Measurements from ENCODE around the gene TRIB2. TPM values are rescaled to one million over a fixed set of nuclear protein-coding genes. Genes with fewer than 3 reads are reported as not detected.

Gene TRIB2
- total and polyA plus RNA-seq, 2 of the 4 experiments (the other 2 are of a cell fraction) = 12.0 to 12.7 TPM

- H3K14ac ChIP-seq (replicated peaks; ENCODE audit: low read depth, low read length) = peak overlapping the region; percentile 43
- H3K9ac ChIP-seq (ENCODE audit: low read depth, low read length) = no peak overlapping the region
- TF ChIP-seq RFX5 (IDR thresholded peaks at IDR 0.05; ENCODE audit: low read depth, low read length) (no peak), CEBPB (IDR thresholded peaks at IDR 0.05; ENCODE audit: low read depth, low read length) (no peak), CTCF (conservative IDR thresholded peaks at IDR 0.05; ENCODE audit: low read depth, low read length) (no peak), POLR2A (IDR thresholded peaks at IDR 0.05; ENCODE audit: low read depth, low read length) (no peak), ELK1 (IDR thresholded peaks at IDR 0.05; ENCODE audit: borderline replicate concordance, low read depth, low read length) (no peak), BHLHE40 (IDR thresholded peaks at IDR 0.05; ENCODE audit: low read depth, low read length) (no peak), SMC3 (IDR thresholded peaks at IDR 0.05; ENCODE audit: low read depth, low read length) (no peak), NFE2L2 (IDR thresholded peaks at IDR 0.05; ENCODE audit: low read depth, low read length) (no peak)
- H4K20me1 ChIP-seq (ENCODE audit: insufficient read depth, low read length) = peaks cover 6% of the 10 kb centered on the region; the same call in 1 of the 2 replicates
- H3K27me3 ChIP-seq (ENCODE audit: control insufficient read depth, insufficient read depth, low read length) = no peaks in the 10 kb centered on the region
- BruUV-seq (replicated peaks) = no TSS peak
- peak overlapping the region; percentile 27 for H2AK5ac ChIP-seq (ENCODE audit: low read depth, low read length)
- H2AFZ ChIP-seq (replicated peaks; ENCODE audit: low read length, poor library complexity) = peak overlapping the region; percentile 92
- H4K91ac ChIP-seq (ENCODE audit: insufficient read depth, low read depth, low read length) = peak overlapping the region; percentile 93
- H3K56ac ChIP-seq (ENCODE audit: extremely low read depth, insufficient read depth, low read length) = no peak overlapping the region
- WGBS, 2 experiments (ENCODE audit: extremely low coverage in 2 of 2, insufficient read length in 1 of 2) = 80% methylated on average over 3 of the region's 14 CpGs; no CpG with 5 or more reads in 1 of the 2 experiments
- peaks cover 12% of the 10 kb centered on the region for H3K4me1 ChIP-seq (ENCODE audit: control insufficient read depth, insufficient read depth, low read length)
- CTCF ChIA-PET = interaction anchor here (0.6 to 2.7 kb wide), 11 partner anchors 11 to 890 kb away, joined by 3 to 12 read pairs (median 3); no protein-coding TSS in a partner anchor
- H3K9me3 ChIP-seq (ENCODE audit: control insufficient read depth, insufficient read depth, low read length) = no peaks in the 10 kb centered on the region
- H2AK9ac ChIP-seq (replicated peaks; ENCODE audit: low read depth, low read length, poor library complexity) = peak overlapping the region; percentile 87
- intact Hi-C loops (cut with micrococcal nuclease) = loop anchor here (1.0 to 5.0 kb wide), 9 partner anchors 158 to 708 kb away; no protein-coding TSS in a partner anchor
- in situ Hi-C loops (cut with MboI; ENCODE audit: low sequenced_read_pairs) = loop anchor here (5.0 to 10.0 kb wide), 6 partner anchors 292 to 883 kb away; no protein-coding TSS in a partner anchor
- H3K27ac ChIP-seq (ENCODE audit: insufficient read depth, low read length) = peak overlapping the region; percentile 98
- H3K36me3 ChIP-seq (ENCODE audit: control insufficient read depth, insufficient read depth, low read length) = no peaks in the 10 kb centered on the region
- dilution Hi-C loops (cut with HindIII; ENCODE audit: low sequenced_read_pairs, unreplicated experiment) = no loop called here
- H3K18ac ChIP-seq (ENCODE audit: low read depth, low read length) = peak overlapping the region; percentile 71
- POLR2A ChIA-PET (ENCODE audit: unreplicated experiment) = no interaction called here
- H2BK15ac ChIP-seq (ENCODE audit: low read depth, low read length) = peak overlapping the region; percentile 23; the same call in 2 of the 3 replicates
- peak overlapping the region; percentile 88 to 96; a peak in 3 of 4 replicates for H4K8ac ChIP-seq (ENCODE audit: low read depth in 2 of 2, low read length in 2 of 2)
- peak overlapping the region; percentile 77 for H2BK120ac ChIP-seq (ENCODE audit: low read depth, low read length)
- H2BK5ac ChIP-seq (ENCODE audit: low read depth, low read length, poor library complexity, severe bottlenecking) = peak overlapping the region; percentile 90
- H4K5ac ChIP-seq (ENCODE audit: low read depth, low read length) = peak overlapping the region; percentile 50
- H3K4me3 ChIP-seq (ENCODE audit: insufficient read depth, low read depth, low read length) = no peak overlapping the region
- peak overlapping the region; percentile 95; the same call in 1 of the 2 replicates for H3K4me2 ChIP-seq (ENCODE audit: low read depth, low read length)
- H2BK20ac ChIP-seq (ENCODE audit: low read depth, low read length) = peak overlapping the region; percentile 85
- H3K9me1 ChIP-seq (ENCODE audit: insufficient read depth, low read length) = peaks cover 5% of the 10 kb centered on the region; the same call in 1 of the 2 replicates
- no peak for ATAC-seq (ENCODE audit: low read depth)
- H3K4ac ChIP-seq (ENCODE audit: low read depth, low read length) = peak overlapping the region; percentile 72
- peaks cover 0 to 33% of the 10 kb centered on the region in 2 experiments; a peak in 2 of 4 replicates for H3K79me1 ChIP-seq (ENCODE audit: low read depth in 1 of 2, low read length in 2 of 2)
- no peak for DNase-seq
- peak overlapping the region; percentile 10; the same call in 1 of the 2 replicates for H3K23ac ChIP-seq (ENCODE audit: low read depth, low read length)
Observed at GRCh38 chr2:12715258-12716031, 1.3 kb upstream of the TRIB2 start.
